CD4-positive, alpha-beta T cell treated with Interleukin-6 at 100 ng/mL for 8 hours (primary cell): ENCODE measurements around the gene TTC38.
"Not testable (repeated sequence)": the region's sequence is repeated elsewhere in the genome, so short reads cannot be mapped to it uniquely, and the experiment has no call there.

ENCODE experiments used
- DNase-seq: peaks from one replicate; pipeline ENCODE4 v3.0.0-alpha.2; 2020; ENCODE audit warnings: mixed read lengths, low spot score

TTC38 gene

DNA sequence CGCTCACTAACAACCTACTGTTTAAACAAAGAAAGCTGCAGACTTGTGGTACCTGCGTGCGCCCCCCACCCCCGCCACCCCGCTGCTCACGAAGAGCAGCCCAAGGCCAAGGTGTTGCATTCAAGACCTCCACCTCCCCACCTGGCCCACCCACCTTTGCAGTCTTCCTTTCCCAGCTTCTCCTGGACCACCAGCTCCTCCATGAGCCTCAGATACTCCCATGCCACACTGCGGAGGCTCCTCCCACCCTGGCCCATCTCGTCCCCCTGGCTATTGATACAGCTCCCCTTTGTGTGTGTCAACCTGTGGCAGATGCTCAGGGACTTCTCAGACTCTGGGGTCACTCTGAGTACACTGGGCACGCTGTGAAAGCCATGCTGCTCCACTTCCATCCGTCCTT, 21.6 kb upstream of the TTC38 start:
- DNase-seq, result no peak

- no peak for DNase-seq
Observed at GRCh38 chr22:46247443-46247975, 20.3 kb upstream of the TTC38 start.

GRCh38 chr22:46250035-46250782, 17.6 kb upstream of the TTC38 start, which contains the start of gene CDPF1:
Gene CDPF1, minus strand, starts transcription at chr22:46250293. Its CDS starts 2,009 bp downstream, at chr22:46248284.
- DNase-seq, result peak; percentile 89

DNA sequence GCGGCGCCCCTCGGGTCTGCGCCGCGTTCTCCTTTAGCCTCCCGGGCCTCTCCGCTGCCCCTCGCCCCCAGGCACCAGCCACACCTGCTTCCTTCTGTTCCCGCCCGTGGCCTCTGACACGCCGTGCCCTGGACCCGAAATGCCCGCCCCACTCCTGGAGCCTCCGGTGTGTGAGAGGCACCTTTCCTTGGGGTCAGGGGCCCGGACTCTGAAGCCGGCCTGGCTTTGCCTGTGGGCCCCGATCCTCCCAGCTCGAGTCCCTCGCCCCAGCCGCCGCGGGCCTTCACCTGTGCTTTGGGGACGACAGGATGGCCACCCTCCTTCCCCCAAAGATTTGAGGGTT, 17.1 kb upstream of the TTC38 start:
- no peak for DNase-seq

GRCh38 chr22:46251266-46251665, 16.5 kb upstream of the TTC38 start:
- DNase-seq, result no peak

- DNase-seq, result no peak
Observed at GRCh38 chr22:46251816-46252380, 15.9 kb upstream of the TTC38 start.

DNA sequence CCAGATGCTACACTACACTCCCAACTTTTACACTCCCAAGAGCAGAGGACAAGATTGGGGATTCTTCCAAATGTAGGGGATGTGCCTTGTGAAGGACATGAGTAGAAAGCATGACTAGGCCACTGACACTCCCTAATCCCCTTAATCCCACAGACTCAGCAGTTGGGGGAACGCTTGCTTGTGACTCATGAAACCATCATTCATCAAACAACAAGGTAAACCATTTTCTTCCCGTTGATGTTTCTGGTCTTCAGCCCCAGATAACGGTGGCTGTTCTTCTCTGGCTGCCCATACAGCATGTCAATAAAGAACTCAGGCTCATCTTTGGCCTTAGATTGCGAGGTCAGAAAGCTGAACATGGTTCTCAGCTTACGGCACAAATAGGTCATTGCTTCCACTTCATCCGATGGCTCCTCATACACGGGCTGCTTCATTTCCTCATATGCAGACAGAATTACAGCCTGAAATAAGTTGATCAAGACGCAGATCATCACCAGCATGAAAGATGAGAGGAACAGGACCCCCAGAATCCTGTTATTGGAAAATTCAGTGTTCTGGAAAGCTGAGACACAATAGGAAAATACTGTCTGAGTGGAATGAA, 11.3 kb upstream of the TTC38 start:
- DNase-seq, result no peak

GRCh38 chr22:46259374-46259773, 8.4 kb upstream of the TTC38 start:
- DNase-seq, result no peak

- DNase-seq, result no peak
Observed at GRCh38 chr22:46260038-46260437, 7.8 kb upstream of the TTC38 start.

DNA sequence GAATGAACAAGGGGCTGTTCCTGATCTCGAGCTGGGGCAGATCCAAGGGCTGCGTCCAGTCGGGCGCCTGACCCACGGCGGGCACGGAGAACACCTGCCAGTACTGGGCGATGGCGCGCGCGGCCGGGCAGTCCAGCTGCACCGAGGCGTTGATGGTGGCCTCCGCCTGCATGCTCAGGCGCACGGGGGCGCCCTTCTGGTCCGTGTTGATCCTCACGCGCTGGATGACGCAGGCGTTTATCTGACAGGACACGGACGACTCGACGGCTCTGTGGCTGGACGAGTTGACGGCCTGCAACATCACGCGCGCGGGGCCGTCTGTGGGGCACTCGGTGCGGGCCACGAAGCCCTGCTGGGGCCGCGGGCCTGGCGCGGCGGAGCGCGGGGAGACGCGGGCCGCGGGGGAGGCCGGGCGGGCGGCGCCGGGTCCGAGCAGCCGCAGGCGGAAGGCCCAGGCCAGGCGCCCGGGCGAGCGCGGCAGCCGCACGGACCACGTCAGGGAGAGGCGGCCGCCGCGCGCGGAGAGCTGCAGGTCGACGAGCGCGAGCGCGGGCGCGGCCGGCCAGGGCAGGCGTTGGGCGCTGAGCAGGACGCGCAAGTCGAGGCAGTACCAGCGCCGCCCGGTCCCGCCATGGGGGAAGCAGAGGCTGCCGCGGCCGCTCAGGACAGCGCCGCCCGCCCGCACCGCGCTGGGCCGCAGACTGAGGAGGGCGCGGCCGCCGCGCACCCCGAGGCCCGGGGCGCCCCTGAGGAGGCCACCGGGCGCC, 5.2 kb upstream of the TTC38 start:
- no peak for DNase-seq

- no peak for DNase-seq
Observed at GRCh38 chr22:46263216-46263590, 4.6 kb upstream of the TTC38 start, which contains the start of gene PKDREJ. Gene PKDREJ, minus strand, starts transcription at chr22:46263343. Its CDS starts 21 bp downstream, at chr22:46263322.

DNA sequence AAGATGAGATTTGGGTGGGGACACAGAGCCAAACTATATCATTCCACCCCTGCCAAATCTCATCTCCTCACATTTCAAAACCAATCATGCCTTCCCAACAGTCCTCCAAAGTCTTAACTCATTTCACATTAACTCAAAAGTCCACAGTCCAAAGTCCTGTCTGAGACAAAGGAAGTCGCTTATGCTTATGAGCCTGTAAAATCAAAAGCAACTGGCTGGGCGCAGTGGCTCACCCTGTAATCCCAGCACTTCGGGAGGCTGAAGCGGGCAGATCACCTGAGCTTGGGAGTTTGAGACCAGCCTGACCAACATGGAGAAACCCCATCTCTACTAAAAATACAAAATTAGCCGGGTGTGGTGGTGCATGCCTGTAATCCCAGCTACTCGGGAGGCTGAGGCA, 3.3 kb upstream of the TTC38 start:
- not testable (repeated sequence) for DNase-seq

DNA sequence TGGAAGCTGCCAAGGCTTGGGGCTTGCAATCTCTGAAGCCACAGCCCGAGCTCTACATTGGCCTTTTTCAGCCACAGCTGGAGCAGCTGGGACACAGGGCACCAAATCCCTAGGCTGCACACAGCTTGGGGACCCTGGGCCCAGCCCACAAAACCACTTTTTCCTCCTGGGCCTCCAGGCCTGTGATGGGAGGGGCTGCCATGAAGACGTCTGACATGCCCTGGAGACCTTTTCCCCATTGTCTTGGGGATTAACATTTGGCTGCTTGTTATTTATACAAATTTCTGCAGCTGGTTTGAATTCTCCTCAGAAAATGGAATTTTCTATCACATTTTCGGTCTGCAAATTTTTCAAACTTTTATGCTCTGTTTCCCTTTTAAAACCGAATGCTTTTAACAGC, 2.2 kb upstream of the TTC38 start:
- not testable (repeated sequence) for DNase-seq

DNA sequence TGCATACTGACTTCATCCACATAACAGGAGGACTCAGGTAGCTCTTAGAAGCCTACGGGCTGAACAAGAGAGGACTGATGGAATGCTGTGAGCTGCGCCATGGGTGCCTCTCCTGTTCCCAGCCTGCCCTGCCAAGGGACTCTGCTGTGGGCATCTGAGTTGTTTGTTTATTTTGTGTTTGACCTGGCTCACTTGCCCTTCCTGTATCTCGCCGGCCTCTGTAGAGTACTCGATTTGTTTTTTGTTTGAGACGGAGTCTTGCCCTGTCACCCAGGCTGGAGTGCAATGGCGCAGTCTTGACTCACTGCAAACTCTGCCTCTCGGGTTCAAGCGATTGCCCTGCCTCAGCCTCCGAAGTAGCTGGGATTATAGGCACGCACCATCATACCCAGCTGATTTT, 1.8 kb downstream of the TTC38 start:
- DNase-seq, result no peak

DNA sequence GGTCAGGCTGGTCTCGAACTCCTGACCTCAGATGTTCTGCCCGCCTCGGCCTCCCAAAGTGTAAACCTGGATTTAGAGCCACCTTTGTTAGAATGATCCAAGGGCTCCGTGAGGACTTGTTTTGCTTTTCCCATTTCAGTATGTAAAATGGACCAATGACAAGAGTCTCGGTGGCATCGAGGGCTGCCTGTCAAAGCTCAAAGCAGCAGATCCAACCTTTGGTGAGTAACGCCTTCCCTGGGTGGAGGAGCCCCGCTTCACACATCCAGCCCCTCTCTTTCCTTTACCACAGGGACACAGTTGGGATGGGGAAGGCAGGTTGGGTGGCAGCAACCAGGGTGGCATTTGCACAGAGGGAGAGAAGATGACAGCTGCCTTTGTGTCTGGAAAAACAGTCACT, 4.4 kb downstream of the TTC38 start:
- DNase-seq, result no peak

DNA sequence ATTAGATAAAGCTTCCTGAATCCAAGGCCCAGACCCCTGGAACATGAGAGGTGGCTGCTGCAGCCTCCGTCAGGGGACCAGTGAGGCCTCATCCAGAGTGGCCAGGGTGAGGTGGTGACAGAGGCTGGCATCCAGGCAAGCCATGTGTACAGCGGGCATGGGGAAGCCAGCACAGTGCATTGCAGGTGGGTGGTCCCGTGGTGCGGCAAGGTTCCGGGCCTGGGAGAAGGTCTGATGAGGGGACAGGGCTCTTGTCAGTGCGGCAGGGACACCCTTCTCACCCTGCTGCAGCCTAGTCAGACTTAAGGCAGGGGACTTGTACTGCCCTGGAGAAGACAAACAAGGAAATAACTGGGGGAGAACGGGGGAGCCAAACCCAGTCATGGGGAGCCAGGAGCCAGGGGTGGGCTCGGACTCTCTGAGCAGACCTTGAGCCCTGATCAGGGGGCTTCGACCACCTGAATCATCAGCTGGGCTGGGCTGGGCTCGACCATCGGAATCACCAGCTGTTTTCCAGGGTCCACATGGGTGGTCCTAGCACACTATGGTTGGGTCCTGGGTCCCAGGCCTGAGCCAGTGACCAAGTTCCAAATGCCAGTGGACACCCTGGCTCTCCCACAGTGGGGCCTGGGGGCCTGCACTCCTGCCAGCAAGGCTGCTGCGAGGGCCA, 5.1 kb downstream of the TTC38 start:
- DNase-seq, result no peak

- no peak for DNase-seq
Observed at GRCh38 chr22:46273432-46274148, 5.8 kb downstream of the TTC38 start.

DNA sequence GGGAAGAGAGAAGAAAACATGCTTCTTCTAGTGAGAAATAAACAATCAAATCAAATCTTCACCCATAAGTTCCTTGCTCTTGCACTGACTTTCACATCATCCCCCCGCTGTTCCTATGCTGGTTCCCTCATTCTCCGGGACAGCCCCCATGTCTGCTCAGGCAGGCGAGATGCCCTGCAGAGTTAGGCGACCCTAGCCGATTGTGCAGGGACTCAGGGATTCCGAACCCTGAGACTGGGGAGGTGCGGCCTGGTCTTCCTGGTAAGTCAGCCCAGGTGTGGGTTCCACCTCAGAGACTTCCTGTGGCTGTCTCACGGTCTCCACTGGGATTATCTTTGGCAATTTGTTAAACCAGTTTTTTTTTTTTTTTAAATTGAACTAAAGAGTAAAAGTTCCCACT, 6.6 kb downstream of the TTC38 start:
- DNase-seq, result no peak

DNA sequence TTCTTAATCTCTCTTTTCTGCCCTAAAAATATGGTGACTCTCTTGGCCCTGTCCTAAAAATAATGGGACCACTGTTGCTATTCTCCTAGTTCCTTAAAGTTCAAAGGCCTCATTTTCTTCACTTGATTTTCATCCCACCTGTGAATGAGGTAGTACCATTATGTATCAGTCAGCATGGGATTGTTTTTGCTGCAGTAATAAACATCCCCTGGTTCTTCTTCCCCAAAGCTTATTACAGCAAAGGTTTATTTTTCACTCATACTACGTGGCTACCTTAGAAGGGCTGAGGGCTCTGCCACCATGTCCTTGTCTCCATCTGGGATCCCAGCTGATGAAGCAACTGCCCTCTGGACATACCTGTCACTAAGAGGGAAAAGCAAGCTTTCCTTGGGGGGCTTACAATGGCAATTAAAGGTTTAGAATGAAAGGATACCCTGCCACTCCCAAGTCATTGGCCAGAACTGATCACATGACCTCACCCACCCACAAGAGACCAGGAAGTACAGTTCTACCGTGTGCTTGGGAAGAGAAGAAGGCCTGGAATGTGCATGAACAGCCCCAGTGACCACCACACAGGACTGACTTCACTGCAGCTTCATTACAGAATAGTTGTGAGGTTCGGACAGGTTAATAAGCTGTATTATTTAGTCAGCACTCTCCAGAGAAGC, 7.8 kb downstream of the TTC38 start:
- no peak for DNase-seq

GRCh38 chr22:46276563-46276962, 8.8 kb downstream of the TTC38 start:
- DNase-seq, result no peak
